Hepatic stellate cell (primary cell): ENCODE measurements around the gene NOSIP.
"Not testable (repeated sequence)": the region's sequence is repeated elsewhere in the genome, so short reads cannot be mapped to it uniquely, and the experiment has no call there.

Source experiments
- DNase-seq: peaks from one replicate; pipeline ENCODE4 v3.0.0; 2011; ENCODE audit warnings: low spot score

NOSIP gene, protein sequence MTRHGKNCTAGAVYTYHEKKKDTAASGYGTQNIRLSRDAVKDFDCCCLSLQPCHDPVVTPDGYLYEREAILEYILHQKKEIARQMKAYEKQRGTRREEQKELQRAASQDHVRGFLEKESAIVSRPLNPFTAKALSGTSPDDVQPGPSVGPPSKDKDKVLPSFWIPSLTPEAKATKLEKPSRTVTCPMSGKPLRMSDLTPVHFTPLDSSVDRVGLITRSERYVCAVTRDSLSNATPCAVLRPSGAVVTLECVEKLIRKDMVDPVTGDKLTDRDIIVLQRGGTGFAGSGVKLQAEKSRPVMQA

GRCh38 chr19:49580264-49581006 lies at the start of gene NOSIP:
Gene NOSIP, minus strand, starts transcription at chr19:49580556. Its CDS starts 19,865 bp downstream, at chr19:49560691.
- peak; percentile 90 for DNase-seq

DNA sequence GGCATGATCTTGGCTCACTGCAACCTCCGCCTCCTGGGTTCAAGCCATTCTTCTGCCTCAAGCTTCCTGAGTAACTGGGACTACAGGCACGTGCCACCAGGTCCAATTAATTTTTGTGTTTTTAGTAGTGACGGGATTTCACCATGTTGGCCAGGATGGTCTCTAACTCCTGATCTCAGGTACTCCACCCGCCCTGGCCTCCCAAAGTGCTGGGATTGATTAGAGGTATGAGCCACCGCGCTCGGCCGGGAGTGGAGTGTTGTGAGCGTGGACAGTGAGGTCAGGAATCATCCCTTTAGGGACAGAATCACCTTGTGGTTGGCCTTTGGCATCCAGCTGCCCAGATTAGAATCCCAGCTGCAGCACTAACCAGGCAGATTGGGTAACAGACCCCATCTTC lies 49.3 kb upstream of the NOSIP start:
- no peak for DNase-seq

DNA sequence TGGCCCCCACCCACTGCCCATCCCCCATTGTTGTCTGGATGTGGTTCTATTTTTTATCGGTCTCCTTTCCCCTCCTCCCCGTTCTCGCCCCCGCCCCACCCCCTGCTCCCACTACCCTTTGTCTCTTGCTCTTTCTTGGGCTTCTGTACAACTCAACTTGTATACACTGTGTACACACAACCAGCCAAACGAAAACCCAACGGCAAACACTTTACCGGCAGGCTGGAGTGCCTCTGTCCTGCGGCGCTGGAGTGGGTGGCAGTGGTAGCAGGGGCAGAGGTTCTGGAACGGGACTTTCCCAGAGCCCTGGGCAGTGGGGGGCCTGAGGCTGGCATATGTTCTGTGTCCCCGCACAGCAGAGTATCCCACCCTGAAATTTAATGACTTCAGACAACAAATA lies 45.9 kb upstream of the NOSIP start:
- no peak for DNase-seq

DNA sequence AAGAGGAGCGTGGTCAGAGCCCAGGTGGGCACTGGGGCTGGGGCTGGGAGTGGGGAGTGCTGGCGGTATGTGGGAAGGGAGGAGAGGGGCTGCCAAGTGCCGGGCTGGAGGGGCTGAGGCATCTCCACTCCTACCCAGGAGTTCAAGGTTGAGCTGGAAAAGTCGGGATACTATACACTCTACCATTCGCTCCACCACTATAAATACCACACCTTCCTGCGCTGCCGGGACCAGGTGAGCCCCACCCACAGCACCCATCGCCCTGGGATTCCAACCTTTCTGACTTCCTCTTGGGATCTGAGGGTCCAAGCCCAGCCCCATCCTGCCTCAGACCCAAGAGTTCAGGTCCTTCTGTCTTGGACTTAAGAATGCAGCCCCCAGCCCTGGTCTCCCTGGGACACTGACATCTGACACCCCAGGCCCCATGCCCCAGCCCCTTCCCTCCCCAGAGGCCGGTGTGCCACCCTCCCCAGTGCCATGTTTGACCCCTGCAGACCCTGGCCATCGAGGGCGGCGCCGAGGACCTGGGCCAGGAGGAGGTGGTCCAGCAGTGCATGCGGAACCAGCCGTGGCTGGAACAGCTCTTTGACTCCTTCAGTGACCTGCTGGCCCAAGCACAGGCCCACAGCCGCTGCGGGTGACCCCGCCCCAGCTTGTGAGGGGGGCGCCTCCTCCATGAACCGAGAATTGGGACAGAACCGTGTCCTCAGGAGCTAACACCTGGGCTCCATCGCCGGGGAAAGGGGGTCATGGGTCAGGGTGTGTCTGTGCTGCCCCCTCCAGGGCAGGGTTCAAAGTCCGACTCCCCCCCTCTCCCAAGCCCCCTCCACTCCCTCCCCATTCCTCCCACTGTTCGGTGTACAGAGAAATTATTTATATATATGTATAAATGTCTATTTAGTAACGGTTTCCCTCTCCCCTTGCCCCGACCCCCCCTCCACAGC lies 44.9 kb upstream of the NOSIP start:
- DNase-seq: no peak

GRCh38 chr19:49617860-49618259 lies 37.5 kb upstream of the NOSIP start:
- not testable (repeated sequence) for DNase-seq

GRCh38 chr19:49616945-49617344 lies 36.6 kb upstream of the NOSIP start:
- DNase-seq: no peak

- DNase-seq: no peak
These were observed 36.2 kb upstream of the NOSIP start for GRCh38 chr19:49616532-49616931.

DNA sequence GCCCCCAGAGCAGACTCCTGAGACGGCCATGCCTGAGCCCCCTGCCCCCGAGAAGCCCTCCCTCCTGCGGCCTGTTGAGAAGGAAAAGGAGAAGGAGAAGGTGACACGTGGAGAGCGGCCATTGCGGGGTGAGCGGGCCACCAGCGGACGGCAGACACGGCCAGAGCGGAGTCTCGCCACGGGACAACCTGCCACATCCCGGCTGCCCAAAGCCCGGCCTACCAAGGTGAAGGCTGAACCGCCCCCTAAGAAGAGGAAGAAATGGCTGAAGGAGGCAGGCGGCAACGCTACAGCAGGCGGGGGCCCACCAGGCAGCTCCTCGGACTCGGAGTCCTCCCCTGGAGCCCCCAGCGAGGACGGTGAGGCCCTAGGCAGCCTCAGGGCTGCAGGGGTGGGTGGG lies 35.5 kb upstream of the NOSIP start:
- DNase-seq: no peak

DNA sequence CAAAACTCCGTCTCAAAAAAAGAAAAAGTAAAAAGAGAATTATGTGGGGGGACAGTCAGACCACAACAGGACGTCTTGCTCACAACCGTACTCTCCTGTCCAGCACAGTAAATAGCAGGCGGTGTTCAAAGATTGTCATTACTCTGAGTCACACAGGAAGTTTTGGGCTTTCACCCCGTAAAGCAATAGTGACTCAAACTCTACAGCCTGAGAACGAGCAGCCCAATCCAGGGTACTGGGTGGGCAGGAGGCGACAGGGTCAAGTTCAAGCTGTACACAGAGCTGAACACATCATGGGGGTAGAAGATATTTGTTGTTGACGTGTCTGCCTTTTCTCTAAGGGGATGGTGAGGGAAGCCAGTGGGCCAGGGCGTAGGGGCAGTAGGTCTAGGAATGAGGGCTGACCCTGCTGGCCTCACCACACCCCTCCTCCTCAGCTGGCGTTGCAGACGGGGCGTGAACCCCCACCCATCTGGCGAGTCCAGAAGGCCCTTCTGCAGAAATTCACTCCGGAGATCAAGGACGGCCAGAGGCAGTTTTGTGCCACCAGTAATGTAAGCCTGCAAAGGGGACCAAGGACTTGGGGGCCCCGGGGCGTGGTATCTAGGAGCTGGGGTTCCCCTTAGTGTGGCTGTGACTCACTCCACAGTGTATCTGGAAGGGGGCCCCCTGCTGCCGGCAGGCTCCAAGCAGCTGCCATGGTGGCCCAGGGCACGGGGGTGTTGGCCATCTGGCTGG lies 33.9 kb upstream of the NOSIP start:
- peak; percentile 86 for DNase-seq

DNA sequence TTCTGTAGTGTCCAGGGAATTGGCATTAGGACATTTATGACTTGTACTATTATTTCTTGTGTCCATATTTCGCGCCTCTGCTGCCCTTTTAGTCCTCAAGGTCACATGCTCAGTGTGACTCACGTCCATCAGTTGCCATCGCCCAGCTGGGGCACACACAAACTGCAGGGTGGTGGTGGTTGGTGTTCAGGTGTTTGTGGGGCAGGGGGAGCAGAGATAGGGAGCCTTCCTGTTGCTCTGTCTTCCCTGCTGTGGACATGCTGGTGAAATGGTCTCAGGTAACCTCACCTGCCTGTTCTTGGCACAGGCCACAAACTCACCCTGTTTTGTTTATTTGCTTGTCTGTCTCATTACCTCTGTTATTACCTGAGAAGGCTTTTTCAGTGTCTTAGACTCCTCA lies 33.0 kb upstream of the NOSIP start:
- peak; percentile 53 for DNase-seq

GRCh38 chr19:49609499-49610092 lies 29.2 kb upstream of the NOSIP start:
- no peak for DNase-seq

DNA sequence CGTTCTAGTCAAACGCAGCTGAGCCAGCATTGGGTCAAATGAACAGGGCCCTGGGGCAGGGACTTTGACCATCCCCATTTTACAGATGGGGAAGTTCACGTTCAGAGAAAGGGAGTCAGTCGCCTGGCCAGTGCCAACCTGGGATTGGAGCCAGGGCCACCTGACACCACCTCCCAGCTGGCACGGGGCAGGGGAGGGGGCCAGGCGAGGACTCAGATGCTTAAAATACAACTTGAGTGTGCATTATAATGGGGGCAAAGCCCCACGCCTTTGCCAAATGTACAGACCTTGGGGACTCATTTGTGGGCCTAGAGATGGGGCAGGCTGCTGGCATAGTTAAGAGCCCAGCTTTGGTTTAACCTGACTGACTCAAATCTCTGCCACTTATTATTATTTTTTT lies 25.2 kb upstream of the NOSIP start:
- no peak for DNase-seq

GRCh38 chr19:49602806-49603205 lies 22.4 kb upstream of the NOSIP start:
- DNase-seq: no peak

- no peak for DNase-seq
These were observed 21.2 kb upstream of the NOSIP start for GRCh38 chr19:49601482-49602038.

DNA sequence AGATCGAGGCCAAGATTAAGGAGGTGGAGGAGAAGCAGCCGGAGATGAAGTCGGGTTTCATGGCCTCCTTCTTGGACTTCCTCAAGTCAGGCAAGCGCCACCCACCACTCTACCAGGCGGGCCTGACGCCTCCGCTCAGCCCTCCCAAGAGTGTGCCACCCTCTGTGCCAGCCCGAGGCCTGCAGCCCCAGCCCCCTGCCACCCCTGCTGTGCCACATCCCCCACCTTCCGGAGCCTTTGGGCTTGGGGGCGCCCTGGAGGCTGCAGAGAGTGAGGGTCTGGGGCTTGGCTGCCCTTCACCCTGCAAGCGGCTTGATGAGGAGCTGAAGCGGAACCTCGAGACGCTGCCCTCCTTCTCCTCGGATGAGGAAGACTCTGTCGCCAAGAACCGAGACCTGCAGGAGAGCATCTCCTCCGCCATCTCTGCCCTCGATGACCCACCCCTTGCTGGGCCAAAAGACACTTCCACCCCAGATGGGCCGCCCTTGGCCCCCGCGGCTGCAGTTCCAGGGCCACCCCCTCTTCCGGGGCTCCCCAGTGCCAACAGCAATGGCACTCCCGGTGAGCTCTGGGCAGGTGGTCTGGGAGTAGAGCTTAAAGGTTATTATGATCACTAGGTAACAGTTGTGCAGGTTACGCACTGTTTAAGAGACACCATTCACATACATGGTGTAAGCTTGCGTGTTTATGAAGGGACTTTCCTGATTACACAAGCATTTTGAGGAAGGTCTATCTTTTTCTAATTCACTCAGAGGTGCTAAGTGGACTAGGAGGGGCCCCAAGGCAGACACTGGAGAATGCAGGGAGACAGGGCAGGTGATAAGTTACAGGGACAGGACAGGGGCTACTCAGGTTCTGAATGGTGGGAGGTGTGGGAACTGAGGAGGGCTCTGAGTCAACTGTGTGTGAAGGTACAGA lies 19.3 kb upstream of the NOSIP start:
- no peak for DNase-seq

GRCh38 chr19:49597703-49597974 lies 17.3 kb upstream of the NOSIP start:
- no peak for DNase-seq

- DNase-seq: no peak
These were observed 16.8 kb upstream of the NOSIP start for GRCh38 chr19:49596954-49597702.

DNA sequence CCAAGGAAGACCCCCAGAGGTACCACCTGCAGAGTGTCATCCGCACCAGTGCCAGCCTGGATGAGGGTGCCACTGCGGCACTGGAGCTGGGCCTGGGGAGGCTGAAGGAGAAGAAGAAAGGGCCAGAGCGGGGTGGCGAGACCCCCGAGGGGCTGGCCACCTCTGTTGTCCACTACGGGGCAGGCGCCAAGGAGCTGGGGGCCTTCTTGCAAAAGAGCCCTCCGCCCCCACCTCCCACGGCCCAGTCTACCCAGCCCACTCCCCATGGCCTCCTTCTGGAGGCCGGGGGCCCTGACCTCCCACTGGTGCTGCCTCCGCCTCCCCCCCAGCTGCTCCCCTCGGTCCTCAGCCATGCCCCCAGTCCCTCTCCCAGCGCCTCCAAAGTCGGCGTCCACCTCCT lies 16.1 kb upstream of the NOSIP start:
- no peak for DNase-seq

GRCh38 chr19:49595819-49596404 lies 15.6 kb upstream of the NOSIP start:
- DNase-seq: no peak
